H4 (cell line): ENCODE measurements around the gene LPP. TPM values are rescaled to one million over a fixed set of nuclear protein-coding genes. Genes with fewer than 3 reads are reported as not detected.

ENCODE experiments used
- DNase-seq: peaks from one replicate; pipeline ENCODE4 v3.0.0-alpha.2; 2015; ENCODE audit warnings: low spot score
- total RNA-seq: library from RNA; depleted of rRNA; stranded (reverse); fragments of >200 nt; shearing (Covaris generic); gene quantifications from 2 replicates; pipeline ENCODE4 v1.2.3, GENCODE V29; 2014

The LPP gene
- total RNA-seq, 1 experiment from 2014 or later, result 28.3 TPM

DNA sequence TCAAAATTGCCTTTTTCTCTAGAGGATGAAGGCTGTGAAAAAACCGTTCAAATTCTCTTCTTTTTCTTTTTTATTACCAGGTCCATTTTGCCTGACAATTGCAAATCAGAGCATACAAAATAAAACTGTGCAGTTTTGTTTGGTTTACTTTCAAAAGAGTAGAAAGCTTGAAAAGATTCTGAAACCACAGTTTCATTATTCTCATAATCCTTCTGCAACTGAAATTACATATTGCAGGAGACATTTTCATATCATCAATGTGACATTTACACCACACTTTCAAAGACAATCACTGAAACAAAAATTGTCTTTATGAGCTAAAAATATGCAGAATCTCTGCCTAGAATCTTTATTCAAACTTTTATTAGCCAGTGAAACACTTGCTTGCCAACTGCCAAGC is 721.5 kb downstream of the LPP start:
- no peak for DNase-seq

DNA sequence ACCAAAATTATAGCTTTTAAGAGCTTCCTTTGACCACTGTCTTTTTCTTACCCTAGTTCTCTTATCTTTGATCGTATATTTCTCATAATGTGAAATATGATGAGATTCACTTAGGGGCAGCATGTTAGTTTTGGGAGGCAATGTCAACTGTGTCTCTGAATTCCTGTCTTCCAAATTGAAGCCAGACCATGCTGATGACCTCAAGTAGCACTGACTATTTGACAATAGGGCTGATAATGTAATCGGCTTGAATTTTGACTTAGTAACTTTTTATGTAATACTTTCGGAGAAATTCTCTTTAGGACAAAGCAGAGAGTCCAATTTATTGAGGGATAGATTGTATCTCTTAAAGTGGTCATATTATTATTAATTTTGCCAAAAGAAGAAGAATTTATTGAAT is 722.4 kb downstream of the LPP start:
- no peak for DNase-seq

DNA sequence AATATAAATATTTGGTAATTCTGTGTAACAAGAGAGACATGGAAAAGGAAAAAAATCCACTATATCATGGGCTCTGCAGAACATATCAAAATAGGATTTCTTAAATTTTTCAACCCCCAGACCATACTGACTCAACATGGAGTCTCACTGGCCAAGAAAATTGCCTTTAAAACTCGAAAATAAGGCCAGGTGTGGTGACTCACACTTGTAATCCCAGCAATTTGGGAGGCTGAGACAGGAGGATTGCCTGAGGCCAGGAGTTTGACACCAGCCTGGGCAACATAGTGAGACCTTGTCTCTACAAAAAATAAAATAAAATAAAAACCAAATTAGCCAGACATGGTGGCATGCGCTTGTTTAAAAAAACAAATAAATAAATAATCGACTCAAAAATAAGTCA is 723.4 kb downstream of the LPP start:
- DNase-seq, result no peak

DNA sequence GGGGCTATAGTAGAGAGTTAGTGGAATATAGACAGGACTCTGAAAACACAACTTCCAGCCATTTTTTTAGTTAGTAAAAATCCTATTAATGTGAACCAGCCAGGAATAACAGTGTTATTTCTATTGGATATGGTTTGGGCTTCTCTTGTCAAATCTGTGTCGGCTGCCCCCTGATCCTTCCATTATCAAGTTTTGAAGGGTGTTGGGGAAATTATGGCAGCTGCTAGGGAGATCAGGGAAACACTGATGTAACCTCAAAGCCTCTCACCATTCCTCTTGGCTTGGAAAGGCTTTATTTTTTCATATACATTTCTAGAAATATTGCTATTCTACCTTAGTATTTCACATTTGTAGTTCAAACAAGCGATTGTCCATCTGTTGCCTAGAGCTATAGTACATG is 724.1 kb downstream of the LPP start:
- DNase-seq, result no peak

DNA sequence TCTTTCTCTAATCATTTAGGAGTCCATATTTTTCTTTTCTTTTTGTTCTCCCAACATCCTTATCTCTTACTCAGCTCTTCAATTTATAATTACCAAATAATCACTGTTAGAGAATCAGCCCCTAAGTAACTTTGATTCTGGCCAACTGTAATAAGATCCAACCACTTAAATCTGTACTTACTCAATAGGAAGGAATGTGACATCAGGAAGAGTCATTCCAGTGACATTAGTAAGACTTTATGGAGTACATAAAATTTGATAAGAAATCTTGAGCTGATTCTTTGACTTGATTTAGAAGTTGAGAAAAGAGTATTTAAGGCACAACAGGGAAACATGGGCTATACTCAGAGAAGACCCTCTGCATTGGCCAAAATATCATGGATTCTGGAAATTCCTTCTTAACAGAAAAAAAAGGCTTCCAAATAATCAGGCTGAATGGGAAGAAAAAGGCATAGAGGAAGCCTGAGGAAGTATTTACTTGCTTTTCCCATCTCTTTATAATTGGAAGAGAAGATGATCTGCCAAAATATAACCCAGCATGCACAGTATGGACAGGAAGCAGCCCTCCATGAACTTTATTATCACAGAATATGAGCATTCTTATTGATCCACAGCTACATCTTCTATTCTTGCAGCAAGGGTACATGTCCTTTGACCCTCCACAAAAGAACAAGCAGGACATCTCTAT is 728.1 kb downstream of the LPP start:
- peak; percentile 66 for DNase-seq

DNA sequence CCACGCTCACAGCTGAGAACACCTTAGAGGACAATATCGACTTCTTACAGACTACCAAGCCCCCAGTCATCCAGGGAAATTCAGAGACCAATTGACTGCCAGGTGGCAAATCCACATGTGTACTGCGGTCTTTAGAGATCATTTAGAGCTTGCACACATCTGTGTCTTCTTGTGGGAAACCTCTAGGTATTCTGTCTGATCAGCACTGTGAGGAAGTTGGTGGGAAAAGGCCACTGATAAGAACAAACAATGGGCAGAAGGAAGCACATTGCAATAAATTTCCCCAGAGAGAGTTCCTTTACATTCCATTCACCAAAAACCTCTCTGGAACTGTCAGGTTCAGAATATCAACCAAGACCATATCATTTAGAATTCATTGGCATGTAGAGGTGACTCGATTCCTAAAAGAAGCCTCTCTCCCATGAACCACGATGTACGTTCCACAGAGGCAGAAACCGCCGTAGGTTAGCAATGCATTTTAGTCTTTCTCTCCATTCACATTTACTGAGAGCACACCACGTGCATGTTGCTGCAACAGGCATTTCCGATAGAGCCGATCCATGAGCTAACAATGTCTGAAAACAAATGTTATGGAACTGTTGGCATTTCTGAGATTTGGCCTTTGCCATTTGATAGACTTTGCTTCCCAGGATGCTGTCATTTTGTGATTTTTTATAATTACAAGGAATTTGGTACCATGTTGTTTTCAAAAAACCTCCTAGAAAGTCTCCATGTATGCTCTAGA is 730.5 kb downstream of the LPP start:
- DNase-seq, result no peak

DNA sequence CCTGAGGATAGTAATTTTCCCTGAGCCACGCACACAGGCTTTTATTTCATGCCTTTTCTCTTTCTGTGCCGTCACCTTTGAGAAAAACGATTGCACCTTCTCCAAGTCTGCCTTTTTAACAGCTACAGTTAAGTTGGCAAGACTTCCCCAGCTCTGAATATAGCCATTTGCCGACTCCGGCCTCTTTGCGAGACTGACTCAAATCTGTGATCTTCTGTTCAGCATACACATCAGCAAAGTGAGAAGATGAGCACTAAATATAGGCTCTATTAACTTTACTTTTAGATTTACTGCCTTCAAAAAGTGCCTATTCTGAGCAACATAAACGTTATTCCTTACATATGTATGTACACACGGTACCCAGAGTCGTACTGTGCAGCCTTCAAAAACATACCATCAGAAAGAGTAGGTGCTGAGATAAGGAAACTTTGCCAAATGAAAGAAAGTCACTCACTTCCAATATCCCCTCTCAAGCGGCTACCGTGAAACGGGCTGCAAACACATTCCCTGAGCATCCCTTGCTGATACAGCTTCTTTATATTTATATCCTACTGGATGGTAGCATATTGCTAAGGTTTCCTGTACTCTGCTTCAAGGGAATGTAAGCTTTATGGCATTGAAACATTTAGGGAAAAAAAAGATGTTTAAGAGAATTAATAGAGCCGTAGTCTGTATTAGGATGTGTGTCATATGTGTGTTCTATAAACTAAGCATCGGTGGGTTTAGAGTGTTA is 734.5 kb downstream of the LPP start:
- DNase-seq, result no peak

DNA sequence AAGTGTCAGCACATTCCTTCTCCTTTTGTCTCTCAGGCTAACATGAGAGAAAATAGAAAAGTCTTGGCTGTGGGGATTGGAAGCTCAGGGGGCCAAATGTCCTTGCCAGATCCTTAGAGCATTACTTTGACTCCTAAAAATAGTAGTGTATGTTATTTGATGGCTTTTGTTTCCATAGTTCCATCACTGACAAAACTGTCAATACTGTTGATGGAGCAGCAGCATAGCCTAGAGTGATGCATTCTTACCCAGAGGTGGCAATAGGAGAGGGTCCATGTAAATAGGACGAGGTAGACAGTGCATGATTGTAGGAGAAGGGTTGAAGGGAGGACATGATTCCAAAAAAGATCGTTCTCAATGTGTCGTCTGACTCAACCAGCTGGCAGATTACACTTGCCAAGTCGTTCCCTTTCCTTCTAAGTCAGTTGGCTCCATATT is 735.1 kb downstream of the LPP start:
- no peak for DNase-seq

DNA sequence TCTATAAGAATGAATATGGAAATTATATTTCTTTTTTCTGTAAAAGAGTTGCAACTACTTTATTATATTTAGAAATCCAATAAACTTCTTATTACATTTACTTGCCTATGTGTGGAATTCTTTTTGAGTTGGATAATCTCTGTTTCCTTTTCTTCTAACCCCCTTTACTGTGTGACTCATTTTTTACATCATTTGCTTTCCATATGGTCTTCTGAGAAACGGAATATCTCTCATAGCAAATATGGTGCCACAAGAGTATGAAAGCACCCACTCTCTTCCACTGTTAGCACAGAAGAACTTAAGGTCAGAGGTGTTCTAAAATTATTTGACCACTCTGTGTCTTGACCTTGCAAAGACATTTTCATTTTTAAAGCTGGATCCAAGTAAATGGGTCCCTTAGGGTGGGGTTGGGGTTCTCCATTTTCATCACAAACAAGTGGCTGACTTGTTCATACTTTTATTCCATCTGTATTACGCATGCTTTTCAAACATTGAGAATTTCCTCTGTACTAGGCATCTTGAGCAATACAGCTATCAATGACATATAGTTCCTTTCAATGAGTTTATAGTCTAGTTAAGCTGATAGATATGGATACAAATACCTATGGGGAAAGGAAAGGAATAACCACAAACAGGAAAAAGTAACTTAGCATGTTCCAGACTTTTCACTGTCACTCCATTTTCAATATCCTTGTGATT is 736.8 kb downstream of the LPP start:
- DNase-seq, result no peak

DNA sequence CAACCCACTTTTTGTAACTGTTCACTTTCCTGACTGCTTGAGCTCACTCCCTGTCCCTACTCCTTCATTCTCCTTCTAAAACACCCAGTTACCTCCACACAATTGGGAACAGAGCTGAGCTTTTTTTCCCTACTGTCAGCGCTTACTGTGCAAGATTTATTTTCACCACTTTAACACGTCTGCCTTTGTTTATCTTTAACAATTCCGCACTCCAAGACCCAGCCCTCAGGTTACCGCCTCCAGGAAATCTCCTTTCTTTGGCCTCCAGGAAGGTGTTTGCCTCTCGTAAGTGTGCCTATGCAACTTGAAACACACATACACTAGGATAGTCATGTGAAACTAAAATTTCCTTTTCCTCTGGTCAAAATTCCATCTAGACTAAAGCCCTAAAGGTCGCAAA is 745.9 kb downstream of the LPP start:
- no peak for DNase-seq

DNA sequence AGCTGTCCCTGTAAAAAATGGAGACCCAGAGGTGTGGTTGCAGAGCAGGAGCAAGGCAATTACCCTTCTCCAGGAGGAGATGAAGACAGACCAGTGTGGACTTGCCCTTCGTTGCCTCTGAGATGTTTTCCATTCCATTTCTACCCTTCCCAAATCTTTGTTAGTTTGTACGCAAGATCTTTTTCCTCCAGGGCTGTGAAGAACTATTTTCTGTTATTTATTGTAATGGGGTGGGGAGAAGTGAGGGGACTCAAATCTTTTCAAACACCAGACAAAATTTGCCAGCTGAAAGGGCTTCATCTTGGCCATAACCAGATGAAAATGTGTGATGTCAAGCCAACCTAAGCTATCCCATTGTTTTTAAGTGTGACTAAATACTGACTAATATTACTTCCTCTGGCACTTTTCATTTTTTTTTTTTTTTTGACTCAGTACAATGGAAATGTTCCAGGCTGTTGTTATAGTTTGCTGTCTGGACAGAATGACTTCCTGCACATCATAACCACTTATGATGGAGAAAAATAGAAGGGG is 746.5 kb downstream of the LPP start:
- DNase-seq, result peak; percentile 34

DNA sequence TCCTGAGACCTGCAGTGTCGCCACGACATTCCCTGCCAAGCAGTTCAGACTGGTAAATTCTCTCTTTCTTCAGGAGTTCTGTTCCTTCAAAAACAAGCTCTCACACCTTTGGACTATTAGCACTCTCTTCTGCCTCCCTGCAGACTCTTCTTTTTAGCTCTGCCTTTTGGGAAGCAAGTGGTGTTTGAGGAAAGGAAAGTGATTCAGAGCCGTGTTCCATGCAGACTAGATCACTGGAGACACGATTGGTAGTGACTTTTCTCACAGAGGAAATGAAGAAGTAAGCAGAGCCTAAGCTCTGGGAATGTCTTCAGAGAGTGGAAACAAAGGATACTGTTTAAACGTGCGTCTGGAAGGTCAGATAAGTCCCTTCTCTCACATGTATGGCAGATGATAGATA is 747.2 kb downstream of the LPP start:
- no peak for DNase-seq

DNA sequence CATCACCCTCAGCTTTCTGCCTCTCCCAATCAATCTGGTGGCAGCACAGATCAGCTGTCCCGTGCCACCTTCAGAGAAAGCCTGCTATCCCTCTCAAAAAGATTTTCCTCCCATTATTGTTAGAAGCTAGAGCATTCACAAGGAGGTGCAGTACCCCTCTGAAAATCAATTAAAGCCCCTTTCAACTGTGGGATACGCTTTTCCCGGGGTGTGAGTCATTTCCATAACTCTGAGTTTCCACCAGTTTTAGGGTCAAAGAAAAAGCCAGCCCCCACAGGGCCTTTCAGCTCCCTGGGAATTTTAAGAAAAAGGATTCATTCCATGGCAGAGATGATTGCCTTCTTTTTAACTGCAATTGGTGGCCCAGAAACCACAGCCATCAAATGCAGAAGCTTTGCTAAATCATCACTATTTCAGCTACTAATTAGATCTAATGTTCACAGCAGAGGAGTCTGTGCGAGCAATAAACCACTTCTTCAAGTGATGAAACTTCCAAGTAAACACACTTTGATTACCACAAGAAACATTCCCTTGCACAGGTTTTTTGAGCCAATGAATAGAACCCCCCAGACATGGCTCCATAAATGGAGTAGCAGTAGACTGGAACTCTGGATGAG is 747.8 kb downstream of the LPP start:
- no peak for DNase-seq

DNA sequence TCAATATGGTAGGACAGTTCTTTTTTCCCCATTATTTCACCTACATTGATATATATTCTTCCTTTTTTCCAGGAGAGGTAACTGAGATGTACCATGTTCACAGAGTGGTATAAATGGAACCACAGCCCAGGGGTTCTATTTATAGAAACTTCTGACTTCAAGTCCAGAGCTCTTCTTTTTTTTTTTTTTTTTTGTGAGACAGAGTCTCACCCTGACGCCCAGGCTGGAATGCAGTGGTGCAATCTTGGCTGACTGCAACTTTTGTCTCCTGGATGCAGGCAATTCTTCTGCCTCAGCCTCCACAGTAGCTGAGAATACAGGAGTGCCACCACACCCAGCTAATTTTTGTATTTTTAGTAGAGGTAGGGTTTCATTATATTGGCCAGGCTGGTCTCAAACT is 750.7 kb downstream of the LPP start:
- no peak for DNase-seq

DNA sequence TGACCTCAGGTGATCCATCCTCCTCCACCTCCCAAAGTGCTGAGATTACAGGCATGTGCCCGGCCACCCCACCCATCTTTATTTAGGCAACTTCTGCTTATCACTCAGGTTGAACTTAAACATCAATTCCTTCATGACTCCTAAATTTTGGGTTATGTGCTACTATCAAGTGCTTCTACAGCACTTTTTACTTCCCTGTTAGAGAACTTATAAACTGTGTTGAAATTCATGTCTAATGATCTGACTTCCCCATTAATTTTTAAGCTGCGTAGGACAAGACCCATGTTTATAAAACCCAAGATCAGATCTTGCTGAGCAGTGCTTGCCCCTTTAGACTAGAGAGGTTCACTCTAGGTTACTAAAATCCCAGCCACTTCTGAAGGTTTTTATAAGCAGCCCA is 751.6 kb downstream of the LPP start:
- no peak for DNase-seq

DNA sequence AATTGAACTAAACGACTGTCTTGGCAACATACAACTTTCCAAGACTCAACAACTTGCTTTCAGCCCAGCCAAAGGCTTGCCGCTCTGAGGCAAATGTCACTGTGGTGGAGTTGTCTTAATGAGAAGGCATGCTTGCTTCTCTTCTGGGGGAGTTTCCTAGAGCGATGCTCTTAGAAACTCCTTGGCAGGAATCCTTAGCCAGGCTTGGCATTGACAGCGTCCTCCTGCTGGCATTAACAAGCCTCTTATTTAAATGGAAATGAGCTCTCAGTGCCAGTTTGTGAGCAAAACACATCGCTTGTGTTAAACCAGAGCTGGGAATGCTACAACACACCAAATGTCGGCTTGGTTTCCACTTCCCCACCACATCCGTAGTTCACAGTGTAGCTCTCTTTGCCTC is 752.3 kb downstream of the LPP start:
- no peak for DNase-seq

DNA sequence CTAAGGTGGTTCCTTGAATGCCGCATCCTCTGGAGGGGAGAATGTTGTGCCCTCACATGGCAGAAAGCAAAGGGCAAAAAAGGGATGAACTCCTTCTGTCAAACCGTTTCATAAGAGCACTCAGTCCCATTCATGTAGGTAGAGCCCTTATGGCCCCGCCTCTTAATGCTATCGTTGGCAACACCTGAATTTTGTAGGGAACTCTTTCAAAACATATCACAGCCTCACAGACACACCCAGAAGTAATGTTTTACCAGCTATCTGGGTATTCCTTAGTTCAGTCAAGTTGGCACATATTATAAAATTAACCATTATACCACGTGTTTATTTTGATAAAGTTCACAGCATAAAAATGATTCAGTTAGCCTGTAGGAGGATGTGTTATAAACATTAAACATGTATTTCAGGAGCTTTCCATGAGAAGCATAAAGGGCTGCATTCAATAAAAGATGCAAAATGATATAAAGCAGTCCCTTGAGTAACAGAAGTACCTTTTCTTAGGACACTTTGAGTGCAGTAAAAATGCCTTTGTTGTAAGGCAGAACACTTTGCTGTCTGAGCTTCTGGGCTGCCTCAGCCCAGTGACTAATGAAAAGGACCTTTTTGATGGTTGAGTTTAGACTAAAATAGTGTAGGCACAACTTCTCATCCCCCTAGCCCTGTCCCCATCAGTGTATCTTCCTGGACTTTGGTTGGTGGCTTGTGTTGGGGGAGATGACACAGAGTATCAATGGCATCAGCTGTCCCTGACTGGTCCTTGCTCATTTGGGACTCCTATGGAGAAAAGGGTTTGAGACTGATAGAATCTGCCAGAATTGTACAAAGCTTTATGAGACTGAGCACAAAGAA is 754.3 kb downstream of the LPP start:
- DNase-seq, result no peak

DNA sequence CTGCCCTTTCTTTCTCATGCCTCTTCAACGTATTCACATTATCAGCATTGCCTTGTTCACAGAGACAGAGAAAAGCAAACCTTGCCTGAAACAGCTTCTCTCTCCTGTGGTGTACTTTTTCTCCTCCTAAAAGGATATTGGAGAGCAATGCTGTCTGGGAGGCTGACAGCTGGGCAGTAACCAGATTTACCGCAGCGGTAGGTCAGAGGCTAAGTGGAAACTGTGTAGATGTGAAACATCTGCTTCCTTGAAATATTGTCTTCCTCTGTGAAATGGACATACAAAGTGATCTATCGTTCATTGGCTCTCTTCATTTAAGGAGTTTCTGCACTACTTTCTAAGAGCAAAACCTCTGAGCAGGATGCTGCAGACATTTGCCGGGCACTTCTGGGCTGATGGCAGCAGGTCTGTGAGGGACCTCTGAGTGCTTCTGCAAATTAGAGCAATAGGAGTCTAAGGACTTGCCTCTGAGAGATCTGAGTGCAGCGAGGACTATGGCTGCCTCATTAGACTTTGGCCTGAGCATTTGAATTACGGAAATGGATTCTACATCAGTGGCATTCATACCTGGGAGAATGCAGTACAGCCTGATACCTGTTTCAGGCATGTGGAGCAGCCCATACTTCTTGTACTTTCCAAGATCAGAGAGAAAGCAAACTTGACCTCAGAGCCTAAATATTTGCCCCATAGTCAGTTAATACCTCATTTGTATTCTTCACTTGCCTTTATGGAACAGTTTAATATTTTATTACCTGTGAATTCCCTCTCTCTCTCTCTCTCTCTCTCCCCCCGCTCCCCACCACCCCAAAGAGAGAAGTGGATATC is 757.3 kb downstream of the LPP start:
- no peak for DNase-seq

DNA sequence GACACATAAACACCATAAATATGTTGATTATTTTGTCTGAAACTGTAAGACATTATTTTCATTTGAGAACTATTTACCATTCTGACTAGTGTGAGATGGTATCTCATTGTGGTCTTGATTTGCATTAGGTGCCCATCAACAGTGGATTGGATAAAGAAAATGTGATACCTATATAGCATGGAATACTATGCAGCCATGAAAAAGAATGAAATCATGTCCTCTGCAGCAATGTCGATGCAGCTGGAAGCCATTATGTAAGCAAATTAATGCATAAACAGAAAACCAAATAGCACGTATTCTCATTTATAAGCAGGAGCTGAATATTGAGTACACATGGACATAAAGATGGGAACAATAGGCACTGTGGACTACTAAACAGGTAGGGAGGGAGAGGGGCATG is 759.1 kb downstream of the LPP start:
- no peak for DNase-seq

DNA sequence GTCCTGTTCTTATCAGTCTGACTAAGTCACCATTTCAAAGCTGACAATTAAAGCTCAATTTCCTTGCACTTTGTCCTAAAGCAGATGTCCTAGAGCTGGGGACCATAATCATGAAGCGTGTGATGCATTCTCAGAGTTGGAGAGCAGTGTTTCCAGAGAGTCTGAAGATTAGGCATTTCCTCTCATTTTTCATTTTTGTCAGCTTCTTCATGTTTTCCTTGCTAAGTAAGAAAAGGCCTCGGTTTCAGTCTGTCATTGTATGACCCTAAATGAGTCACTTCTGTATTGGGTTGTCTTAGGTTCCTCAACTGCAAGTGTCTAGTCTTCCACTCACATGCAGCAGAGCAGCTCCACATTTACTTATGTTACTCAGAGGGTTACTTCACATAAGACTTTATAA is 760.6 kb downstream of the LPP start:
- DNase-seq, result no peak
